ENCODE results near the gene DDX1. TPM values are rescaled to one million over a fixed set of nuclear protein-coding genes. Genes with fewer than 3 reads are reported as not detected.

The DDX1 gene
- total and polyA plus RNA-seq, 2 of the 4 experiments (the other 2 are of a cell fraction) = 73.6 to 74.9 TPM

DNA sequence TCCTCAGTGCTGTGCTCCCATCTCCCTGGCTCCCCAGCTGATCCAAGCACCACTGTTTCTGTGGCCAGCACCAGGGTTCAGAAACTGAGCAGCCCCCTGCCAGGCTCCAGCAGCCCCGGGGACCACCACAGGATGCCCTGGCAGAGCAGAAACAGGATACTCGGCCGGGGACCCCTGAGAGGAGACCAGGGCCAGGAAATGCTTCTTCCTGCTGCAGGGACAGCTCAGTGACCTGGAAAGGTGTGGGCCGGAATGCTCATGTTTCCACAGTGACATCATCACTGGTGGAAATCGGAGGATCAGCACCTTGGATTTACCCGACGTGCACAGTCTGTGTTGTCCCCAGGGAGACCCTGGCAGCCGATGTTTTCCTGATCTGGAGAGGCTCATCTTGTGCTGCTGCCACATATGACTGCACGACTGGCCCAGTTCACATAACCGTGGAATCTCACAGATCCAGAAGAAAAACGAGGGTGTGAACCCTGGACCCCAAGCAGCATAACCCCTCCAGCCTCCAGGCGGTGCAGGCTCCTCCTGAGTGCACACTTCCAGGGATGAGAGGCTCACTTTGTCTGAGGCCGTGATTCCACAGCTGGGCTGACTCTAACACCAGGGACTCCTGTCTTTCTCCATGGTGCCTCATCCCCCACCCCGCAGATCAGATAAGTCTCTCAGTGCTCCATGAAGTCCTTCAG is 58.0 kb downstream of the DDX1 start:
- CTCF ChIA-PET = no interaction called here
- Histone ChIP-seq H3K79me1 (ENCODE audit: low read depth in 1 of 2, low read length in 2 of 2) (no peaks in the 10 kb centered on the region), H4K91ac (ENCODE audit: insufficient read depth, low read depth, low read length) (no peak overlapping the region), H3K9ac (ENCODE audit: low read depth, low read length) (no peak overlapping the region), H3K4ac (ENCODE audit: low read depth, low read length) (no peak overlapping the region), H3K4me1 (ENCODE audit: control insufficient read depth, insufficient read depth, low read length) (no peaks in the 10 kb centered on the region), H3K9me3 (ENCODE audit: control insufficient read depth, insufficient read depth, low read length) (no peaks in the 10 kb centered on the region), H3K18ac (ENCODE audit: low read depth, low read length) (no peak overlapping the region), H3K23ac (ENCODE audit: low read depth, low read length) (no peak overlapping the region), H4K20me1 (ENCODE audit: insufficient read depth, low read length) (no peaks in the 10 kb centered on the region), H2AFZ (replicated peaks; ENCODE audit: low read length, poor library complexity) (no peak overlapping the region), H3K27me3 (ENCODE audit: control insufficient read depth, insufficient read depth, low read length) (peaks cover 1% of the 10 kb centered on the region; the same call in 1 of the 2 replicates), H2AK9ac (replicated peaks; ENCODE audit: low read depth, low read length, poor library complexity) (no peak overlapping the region), H2BK5ac (ENCODE audit: low read depth, low read length, poor library complexity, severe bottlenecking) (no peak overlapping the region), H2BK20ac (ENCODE audit: low read depth, low read length) (no peak overlapping the region), H2AK5ac (ENCODE audit: low read depth, low read length) (no peak overlapping the region), H4K8ac (ENCODE audit: low read depth in 2 of 2, low read length in 2 of 2) (no peak overlapping the region), H3K9me1 (ENCODE audit: insufficient read depth, low read length) (no peaks in the 10 kb centered on the region), H2BK120ac (ENCODE audit: low read depth, low read length) (no peak overlapping the region), H3K4me2 (ENCODE audit: low read depth, low read length) (no peak overlapping the region), H3K4me3 (ENCODE audit: insufficient read depth, low read depth, low read length) (no peak overlapping the region), H4K5ac (ENCODE audit: low read depth, low read length) (no peak overlapping the region), H3K14ac (replicated peaks; ENCODE audit: low read depth, low read length) (no peak overlapping the region), H3K36me3 (ENCODE audit: control insufficient read depth, insufficient read depth, low read length) (no peaks in the 10 kb centered on the region), H3K56ac (ENCODE audit: extremely low read depth, insufficient read depth, low read length) (no peak overlapping the region), H2BK15ac (ENCODE audit: low read depth, low read length) (no peak overlapping the region), H3K27ac (ENCODE audit: insufficient read depth, low read length) (no peak overlapping the region)
- in situ Hi-C loops (cut with MboI; ENCODE audit: low sequenced_read_pairs) (loop anchor here (5.0 kb wide), 1 partner anchor 863 kb away; no protein-coding TSS in a partner anchor), intact Hi-C loops (cut with micrococcal nuclease) (no loop called here), dilution Hi-C loops (cut with HindIII; ENCODE audit: low sequenced_read_pairs, unreplicated experiment) (no loop called here)
- 60% methylated on average over 7 of the region's 14 CpGs; no CpG with 5 or more reads in 1 of the 2 experiments for WGBS, 2 experiments (ENCODE audit: extremely low coverage in 2 of 2, insufficient read length in 1 of 2)
- DNase-seq (no peak), ATAC-seq (ENCODE audit: low read depth) (no peak)
- no peak for TF ChIP-seq POLR2A (IDR thresholded peaks at IDR 0.05; ENCODE audit: low read depth, low read length)
- TF ChIP-seq MAZ (IDR thresholded peaks at IDR 0.05; ENCODE audit: borderline replicate concordance, low read depth, low read length) = no peak
- TF ChIP-seq, protein P1, sequence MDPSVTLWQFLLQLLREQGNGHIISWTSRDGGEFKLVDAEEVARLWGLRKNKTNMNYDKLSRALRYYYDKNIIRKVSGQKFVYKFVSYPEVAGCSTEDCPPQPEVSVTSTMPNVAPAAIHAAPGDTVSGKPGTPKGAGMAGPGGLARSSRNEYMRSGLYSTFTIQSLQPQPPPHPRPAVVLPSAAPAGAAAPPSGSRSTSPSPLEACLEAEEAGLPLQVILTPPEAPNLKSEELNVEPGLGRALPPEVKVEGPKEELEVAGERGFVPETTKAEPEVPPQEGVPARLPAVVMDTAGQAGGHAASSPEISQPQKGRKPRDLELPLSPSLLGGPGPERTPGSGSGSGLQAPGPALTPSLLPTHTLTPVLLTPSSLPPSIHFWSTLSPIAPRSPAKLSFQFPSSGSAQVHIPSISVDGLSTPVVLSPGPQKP (IDR thresholded peaks at IDR 0.05; ENCODE audit: borderline replicate concordance, low read depth, low read length) = no peak
- TF ChIP-seq RCOR1 (IDR thresholded peaks at IDR 0.05; ENCODE audit: insufficient replicate concordance, low read length) = no peak
- TF ChIP-seq FOS (IDR thresholded peaks at IDR 0.05; ENCODE audit: low read depth, low read length) = no peak
- TF ChIP-seq MXI1 (IDR thresholded peaks at IDR 0.05; ENCODE audit: borderline replicate concordance, low read depth, low read length) = no peak
- no TSS peak for BruUV-seq (replicated peaks)
- POLR2A ChIA-PET (ENCODE audit: unreplicated experiment) = no interaction called here

All from IMR-90 (cell line).